T-helper 1 cell (primary cell): ENCODE measurements around the gene SCUBE1.

Experiments
- DNase-seq, 5 donors: peaks; one replicate each; pipeline ENCODE4 v3.0.0-alpha.2; 2012 to 2020

SCUBE1 gene

DNA sequence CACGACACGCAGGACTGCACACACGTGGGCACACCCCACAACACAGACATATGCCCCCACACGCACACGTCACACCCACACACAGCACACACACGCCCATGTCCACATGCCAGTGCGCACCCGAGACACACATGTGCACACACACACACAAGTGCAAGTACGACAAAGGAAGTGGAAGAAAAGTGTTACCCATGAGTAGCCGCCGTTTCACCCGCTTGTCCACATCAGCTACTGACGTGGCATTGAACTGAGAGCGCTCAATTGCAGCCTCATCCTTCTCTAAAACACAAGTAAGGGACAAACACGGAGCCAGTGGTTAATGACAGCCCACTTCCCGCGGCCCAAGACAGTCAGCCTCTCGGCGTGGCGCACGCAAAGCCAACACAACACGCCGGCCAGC is 87.9 kb downstream of the SCUBE1 start:
- DNase-seq = no peak

DNA sequence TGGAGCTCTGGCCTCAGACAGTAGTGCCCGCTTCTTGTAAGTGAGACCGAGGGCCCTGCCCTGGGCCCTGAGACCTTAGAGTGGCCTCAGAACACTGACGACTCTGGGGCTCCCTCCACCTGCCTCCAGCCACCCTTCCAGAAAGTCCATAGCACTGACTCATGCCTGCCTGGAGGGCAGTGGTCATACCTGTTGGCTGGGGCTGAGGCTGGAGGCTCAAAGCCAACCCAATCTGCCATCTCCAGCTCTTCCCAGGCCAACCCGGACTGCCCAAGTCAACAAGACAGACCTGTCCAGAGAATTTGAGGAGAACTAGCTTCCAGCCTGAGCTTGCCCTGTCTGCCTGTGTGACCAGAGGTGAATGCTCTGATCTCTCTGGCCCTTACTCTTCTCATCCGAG is 89.3 kb downstream of the SCUBE1 start:
- DNase-seq = no peak

DNA sequence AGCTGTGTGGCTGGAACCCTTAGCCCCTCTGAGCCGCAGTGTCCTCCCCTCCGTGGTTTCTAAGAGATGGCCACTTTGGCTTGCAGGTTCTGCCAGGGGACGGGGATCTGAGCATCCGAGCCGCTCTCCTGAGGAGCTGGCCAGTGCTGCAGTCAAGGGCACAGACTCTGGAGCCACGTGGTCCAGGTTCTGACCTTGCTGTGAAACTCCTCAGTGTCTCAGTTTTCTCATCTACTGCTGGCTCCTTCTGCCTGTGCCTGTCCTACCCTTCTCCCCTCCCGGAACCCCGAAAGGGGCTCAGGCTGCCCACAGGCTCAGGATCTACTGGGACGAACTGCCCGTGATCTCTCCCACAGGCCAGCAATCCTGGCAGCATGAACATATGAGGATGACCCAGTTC is 90.9 kb downstream of the SCUBE1 start:
- DNase-seq = no peak

DNA sequence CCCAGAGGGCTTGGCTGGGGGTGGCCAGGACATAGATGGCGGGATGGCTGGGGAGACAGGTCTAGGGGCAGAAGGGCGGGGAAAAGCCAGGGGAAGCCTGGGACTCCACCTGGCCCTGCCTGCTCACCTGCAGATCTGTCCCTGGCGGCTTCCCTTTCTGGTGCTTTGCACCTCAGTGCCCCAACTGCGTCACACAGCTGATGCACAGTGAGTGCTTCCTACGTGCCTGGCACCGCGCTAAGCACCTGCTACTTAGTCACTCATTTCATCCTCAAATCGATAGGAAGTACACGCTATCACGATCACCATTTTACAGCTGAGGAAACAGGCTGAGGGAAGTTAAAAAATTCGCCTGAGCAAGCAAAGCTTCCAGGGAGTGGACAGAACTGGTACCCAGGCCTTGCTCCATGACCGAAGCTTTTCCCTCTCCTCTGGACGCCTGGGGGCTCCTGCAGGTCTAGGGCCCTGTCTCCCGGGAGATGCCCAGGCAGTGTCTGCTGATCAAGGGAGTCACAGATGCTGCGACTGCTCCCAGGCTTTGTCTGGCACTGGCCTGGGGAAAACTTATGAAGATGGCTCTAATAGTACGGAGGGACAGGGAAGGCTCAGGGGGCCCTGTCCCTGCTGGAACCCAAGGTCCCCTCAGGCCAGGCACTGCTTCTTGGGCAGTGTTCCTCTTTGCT is 93.2 kb downstream of the SCUBE1 start:
- no peak for DNase-seq

DNA sequence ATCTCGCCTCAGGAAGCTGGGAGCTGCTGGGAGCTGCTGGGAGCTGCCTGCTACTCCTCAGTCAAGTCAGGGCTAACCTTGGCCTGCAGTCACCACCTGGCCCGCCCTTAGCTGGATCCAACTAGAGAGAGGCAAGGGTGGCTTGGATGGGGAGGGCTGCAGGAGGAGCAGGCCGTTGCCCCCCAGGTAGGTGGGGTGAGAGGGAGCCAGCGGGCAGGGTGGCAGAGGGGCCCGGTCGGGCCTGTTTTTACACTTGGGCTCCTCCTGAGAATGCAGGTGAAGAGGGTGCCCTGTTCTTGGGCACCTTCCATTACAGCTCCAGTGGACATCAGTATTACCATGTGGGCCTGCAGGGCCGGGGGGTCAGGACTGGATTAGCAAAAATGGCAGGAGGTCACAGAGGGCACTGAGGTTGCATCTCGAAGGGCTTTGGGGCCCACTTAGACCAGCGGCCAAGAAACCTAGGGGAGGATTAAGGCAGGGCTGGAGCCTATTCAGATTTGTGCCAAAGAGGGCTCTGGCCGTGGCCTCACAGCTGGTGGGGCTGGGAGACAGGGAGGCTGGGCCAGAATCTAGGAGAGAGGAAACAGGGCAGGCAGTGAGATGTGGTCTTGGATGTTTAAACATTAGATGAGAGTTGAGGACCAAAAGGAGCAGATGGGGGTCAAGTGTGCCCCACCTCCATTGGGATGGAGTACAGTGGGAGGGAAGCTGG is 95.5 kb downstream of the SCUBE1 start:
- no peak for DNase-seq

DNA sequence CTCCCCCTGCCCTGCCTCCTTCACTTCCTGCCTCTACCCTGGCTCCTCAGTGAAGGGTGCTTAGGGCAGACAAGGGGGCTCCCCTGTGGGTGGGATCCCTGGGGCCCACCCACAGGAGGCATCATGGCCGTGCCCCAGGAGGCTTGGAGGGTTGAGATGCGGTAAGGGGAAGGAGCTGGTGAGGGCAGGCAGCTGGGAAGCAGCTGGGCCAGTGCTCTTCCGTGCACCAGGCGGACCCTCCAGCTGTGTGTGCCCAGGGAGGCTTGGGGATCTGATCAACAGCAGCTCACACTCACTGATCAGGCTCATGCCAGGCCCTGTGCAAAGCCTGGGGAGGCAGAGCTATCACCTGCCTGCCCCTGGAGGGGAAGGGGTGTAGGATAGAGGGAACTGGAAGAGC is 97.0 kb downstream of the SCUBE1 start:
- no peak for DNase-seq

DNA sequence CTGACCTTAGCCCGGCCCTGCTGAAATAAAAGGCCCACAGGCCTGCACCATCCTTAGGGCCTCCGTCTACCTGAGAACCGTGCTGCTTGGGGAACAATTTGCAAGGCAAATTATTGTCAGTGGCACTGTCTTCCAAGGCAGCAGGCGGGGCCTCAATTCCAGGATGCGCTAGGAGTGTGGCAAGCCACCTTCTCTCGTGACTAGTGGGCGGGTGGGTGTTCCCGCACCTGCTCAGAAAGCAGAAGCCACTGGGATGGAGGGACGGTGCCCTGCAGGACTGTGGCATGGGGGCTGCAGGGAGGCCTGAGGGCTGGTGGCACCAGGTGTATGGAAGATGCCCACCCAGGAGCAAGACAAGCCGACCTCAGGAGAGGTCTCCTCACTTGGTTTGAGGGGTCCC is 97.5 kb downstream of the SCUBE1 start:
- DNase-seq = no peak

DNA sequence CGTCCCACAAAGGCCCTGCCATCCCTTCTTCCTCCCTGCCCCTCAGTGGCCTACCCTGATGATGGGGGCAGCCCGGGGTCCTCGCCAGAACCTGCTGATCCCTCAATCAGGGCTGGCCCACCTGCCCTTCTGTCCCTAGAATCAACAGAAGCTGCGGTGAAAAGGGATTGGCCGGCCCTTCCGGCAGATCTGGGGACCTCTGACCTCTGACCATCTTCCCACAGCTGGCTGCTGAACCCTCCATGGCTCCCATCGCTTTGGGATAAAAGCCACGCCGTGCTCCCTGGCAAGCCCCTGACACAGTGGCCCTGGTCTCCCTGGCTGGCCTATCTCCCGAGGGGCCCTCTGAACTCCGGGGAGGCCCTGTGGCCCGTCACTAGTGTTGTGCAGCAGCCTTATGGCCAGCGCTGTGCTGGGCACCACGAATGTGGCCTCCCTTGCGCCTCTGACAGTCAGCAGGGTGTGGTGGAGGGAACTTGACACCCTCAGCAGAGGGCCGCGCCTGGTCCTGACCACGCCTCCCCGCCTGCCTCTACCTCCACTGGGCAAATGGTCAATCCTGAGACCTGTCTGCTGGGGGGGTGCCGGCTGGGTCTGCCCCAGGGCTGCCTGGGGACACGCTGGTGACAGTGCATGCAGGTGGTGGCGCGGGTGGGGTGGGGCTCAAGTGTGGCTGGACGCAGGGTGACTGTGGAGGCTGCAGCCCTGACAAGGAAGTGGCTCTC is 98.2 kb downstream of the SCUBE1 start:
- DNase-seq = no peak

DNA sequence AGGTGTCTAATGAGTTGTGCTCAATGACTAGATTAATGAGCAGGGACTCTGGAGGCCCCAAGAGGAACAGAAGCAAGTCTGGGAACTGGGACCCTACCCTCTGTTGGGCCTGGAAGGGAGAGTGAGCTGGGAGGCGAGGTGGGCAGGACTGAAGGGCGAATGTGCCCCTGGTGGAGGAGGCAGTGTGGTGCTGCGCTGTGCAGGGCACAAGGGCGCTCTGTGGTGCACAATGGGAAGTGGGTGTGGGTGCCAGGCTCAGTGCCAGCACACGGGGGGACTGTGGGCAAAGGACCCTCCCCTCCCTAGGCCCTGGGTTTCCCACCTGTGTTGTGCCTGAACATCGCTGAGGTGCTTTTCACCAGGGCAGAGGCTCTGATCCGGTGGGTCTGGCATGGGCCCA is 98.8 kb downstream of the SCUBE1 start:
- no peak for DNase-seq

DNA sequence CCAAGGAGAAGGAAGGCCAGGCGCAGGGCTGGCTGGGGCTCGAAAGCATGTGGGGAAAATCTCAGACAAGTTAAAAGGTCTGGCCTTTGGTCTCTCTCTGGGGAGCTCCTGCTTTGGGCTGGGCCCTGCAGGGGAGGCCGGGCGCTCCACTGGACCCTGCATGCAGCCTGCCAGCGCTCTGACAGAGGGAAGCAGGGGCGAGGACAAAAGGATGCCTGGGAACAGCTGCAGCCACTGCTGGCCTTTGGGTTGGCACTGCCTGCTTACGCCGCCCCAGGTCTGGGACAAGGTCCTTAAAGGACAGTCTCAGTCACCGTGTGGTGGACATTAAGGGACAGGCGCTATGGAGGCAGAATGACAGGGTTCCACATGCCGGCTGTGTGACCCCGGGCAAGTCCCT is 99.8 kb downstream of the SCUBE1 start:
- DNase-seq = no peak

DNA sequence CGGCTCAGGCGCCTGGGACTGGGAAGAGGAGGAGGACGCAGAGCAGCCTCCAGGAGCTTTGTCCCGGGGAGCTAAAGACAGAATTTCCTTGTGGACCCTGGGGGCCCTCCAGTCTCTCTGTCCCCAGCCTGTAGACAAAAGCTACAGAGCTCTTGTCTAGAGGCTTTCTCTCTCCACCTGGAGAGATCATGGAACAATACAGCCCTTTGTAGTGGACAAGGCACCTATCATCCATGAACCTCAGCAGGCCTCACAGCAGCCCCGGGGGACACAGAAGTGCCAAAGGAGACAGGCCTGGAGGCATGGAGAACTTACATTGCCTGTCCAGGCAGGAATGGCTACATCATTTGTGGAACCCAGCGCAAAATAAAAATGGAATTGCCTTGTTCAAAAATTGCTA is 100.5 kb downstream of the SCUBE1 start:
- no peak for DNase-seq

DNA sequence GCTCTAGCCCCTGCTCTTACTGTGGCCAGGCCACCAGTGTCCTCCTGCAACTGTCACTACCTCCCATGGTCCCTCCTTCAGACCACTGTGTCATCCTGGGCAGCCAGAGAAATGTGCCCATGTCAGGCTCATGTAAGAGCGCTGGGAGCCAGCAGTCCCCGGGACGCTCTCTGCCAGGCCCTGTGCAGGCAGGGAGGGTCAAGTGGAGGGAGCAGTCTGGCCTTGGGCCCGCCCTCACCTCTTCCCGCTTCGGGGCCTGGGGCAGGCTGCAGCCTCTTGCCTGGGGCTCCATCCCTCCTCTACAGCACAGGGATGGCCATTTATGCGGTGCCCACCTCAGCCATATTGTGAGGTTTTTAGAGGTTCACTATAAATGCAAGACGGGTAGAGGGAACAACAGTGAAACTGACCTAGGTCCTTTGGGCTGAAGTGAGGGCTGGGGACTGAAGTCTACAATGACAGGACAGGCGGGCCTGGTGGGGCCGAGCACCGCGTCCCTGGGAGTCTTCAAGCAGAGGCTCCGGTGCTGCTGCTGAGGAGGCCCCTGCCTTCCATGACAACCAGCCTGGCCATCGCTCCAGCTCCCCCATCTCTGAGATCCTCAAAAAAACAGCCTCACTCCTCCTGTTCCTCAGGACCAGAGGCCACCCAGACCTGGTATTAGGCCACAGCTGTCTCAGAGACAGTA is 101.3 kb downstream of the SCUBE1 start:
- no peak for DNase-seq

DNA sequence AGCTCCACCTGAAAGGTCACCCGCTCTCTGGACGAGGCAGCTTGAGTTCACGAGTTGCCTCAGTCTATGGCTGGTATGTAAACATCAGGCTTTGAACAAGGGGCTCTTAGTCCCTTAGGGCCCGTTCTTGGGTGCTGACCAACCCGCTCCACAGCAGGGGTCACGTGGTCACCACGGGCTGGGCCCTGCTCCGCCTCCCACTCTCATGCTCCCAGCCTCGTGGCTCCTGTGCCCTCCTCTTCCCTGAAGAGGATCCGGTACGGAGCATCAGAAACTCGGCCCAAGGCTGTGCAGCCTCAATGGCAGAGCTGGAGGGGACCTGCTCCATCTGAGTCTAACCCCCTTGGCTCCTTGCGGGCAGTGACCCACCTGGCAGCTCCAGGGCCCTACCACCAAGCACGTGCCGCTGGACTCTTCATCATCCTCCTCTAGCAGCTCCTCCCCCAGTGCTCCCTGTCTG is 102.0 kb downstream of the SCUBE1 start:
- DNase-seq = no peak

DNA sequence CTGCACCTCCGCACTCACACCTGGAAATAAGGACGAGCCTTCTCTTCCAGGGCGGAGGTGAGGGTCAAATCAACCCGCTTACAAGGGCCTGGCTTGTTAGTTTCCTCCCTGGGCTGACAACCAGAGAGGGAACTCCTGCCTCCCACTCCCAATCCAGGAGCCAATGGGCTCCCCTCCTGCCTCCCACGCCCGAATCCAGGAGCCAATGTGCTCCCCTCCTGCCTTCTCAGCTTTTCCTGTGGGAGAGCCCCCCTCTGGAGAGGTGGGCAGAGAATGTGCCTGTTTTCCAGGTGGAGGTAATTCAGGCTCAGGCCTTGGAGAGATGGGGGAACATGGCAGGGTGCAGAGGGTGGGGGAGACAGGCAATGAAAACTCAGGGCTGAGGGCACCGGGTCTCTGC is 102.6 kb downstream of the SCUBE1 start:
- no peak for DNase-seq

DNA sequence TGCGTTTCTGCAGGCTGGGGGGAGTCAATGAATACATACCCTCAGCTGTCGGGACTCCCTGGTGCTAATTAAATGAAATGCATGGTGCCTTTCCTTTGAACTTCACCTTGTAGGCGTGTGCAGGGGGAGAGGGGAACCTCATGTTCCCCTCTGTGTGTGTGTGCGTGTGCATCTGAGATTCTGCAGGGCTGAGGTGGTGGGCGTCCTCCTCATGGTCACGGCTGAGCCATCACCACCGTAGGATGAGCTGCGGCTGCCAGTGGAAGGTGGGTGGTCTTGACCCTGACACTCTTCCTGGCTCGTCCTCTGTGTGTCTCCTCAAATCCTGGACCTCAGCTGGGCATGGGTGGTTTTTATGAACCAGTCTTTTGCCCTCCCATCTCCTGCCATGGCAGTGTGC is 103.2 kb downstream of the SCUBE1 start:
- no peak for DNase-seq

DNA sequence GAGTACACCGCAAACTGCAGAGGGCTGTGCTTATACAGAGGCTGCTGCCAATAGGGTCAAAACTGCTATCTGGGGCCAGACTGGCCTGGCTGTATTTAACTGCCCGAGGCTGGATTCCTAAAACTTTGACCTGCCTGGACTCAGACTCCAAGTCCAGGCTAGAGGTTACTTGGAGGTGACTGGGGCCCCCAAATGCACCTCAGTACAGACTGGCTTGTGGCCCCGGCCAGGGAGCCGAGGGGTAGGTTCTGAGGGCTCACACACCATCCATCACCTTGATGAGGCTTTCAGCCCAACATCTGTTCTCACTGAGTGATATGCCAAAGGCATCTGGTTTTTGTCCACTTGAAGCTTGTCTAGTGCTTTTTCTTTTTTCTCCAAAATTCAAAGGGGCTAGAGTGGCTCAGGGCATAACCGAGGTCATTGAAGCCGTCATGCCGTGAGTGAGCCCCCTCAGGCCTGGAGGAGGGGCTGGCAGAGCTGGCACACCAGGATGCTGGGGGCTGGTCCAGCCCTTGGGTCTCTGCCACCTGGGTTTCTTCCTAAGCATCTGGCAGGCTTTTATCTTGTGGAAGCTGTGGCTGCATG is 103.9 kb downstream of the SCUBE1 start:
- no peak for DNase-seq

DNA sequence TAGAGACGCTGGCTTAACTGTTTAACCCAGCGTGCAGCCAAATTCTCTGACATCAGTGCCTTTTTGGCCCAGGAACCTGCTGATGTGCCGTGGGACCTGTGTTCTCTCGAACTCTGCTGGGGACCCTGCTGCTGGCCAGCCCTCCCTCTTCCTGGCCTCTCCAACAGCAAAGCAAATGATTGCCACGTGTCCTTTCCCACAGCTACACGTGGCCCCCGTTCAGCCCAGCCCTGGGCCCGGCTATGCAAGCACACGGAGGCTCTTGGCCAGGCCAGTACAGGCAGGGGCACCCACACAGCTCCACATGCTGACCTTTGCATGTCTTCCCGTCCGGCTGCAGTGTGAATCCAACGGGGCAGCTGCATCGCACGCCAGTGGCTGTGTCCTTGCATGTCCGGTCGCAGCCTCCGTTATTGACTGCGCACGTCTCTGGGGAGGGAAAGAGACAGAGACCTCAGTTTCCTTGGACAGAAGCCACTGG is 104.6 kb downstream of the SCUBE1 start:
- no peak for DNase-seq

DNA sequence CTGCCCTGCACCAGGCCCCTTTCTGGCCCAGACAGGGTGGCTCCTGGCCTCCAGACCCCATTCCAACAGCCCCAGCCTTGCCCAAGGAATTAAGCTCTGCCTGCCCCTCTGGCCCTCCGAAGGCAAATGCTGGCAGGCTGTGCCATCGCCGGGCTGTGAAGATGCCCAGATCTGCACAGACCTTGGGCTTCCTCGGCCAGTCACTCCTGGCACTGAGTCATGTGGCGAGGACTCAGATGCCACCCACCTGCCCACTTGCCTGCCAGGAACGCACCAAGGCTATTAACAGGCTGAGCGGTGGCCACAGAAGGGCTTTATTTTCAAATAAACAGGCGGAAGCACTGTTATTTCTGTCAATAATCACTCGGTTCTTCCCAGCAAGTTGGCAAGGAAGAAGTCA is 105.9 kb downstream of the SCUBE1 start:
- DNase-seq = no peak

DNA sequence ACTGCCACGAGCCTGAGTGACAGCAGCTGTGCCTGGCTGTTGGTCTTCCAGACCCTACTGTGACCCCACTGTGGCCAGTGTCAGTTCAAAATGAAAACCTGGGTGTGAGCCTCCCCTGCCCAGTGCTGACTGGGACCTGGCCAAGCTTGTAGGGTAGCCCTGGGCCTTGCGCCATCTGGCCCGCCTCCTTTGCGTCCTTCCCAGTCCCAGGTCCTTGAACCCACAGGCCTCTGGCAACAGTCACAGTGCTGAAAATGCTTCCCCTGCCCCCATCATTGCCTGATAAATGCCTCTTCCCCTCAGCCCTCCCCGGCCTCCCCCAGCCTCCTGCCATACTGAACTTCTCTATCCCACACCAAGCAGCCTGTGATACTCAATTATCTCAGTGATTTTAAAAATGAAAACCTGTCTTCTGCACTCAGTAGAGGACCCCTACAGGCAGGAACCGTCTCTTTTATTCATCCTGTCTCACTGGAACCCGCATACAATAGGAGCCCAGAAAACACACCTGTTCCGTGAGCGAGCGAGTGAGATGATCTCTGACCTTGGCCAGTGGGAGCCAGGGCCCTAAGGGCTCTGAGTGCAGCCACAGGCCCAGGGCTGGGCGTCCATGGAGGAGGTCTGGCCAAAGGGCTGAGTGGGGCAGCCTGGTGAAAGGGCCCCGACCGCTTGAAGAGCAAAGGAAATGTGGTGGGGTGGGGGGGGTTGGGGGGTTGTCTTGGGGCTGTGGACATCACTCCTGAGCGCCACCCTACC is 106.6 kb downstream of the SCUBE1 start:
- DNase-seq = no peak

DNA sequence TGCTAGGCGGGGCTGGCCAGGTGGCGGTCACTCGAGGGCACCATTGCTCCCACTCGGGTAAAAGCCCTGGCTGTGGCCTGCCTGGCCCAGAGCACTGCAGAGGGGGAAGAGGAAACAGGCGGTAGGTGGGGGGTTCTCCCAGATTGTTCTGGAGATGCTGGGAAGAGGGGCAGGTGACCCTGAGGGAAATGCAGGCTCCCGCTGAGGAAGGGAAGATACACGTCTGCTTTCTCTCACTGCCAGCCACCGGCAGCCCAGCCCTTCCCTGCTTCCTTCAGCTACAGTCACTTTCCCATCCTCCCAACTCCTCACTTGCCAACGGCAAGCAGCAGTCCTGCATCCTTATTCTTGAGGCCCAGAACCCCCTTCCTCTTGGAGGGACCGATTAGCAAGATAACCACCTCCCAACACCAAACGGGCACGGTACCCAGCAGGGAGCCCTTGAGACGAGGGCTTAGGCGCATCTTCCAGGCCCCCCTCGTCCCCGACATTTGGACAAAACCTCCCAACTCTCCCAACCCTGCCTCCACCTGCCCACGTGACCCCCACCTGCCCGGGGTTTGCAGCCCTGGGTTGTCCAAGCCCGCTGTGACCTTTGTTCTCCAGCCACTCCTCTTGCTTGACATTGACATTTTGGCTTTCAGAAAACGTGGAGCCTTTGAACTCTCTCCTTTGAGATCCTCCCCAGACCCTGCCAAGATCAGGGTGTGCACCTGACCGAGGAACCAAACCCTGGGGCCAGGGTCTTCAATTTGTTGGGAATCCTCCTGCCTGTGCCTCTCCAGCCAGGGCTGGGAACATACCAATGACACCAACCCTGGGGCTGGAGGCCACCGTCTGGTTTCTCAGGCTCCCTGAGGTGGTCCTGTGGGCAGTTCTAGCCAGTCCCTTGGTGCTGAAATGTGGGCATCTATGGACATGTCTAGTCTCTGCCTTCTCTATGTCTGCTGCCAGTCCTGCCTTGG is 107.4 kb downstream of the SCUBE1 start:
- no peak for DNase-seq
